ENCODE data around the gene DYRK2. TPM values are rescaled to one million over a fixed set of nuclear protein-coding genes. Genes with fewer than 3 reads are reported as not detected.
A peak's percentile ranks its signal among the peaks of the same experiment; 100 is the strongest.

Gene DYRK2
- total RNA-seq (2013), result 11.6 TPM
- 10 to 100 TPM in 1 of 3 donors, 1 to 10 TPM in 2; 7.5 to 12.5 (median 9.7) TPM for polyA plus RNA-seq
- 8.9 and 13.6 TPM in 2 replicates for polyA minus RNA-seq
- total RNA-seq, result 4.2 to 41.5 (median 23.2) reads per million in 11 experiments

GRCh38 chr12:67648521-67649260, at the start of gene DYRK2:
TSS of gene DYRK2 (plus strand) at chr12:67648745. CDS start at chr12:67649134, 389 bp downstream.
- H3K9me3 ChIP-seq (replicated peaks in 1 of 2; ENCODE audit: control insufficient read depth in 1 of 2, insufficient read depth in 1 of 2, low read length in 2 of 2), result no peaks in the 10 kb centered on the region
- WGBS (ENCODE audit: insufficient coverage), result under 1% methylated on average over 91 of the region's 109 CpGs
- peak within 1 kb of the TSS; percentile 91 for H2AFZ ChIP-seq (ENCODE audit: insufficient read depth, low read depth, low read length, poor library complexity, severe bottlenecking)
- H3K27me3 Mint-ChIP-seq (ENCODE audit: low read depth in 3 of 3), result peaks cover 10 to 21% (median 12%) of the 10 kb centered on the region in 3 donors
- H3K27ac Mint-ChIP-seq, result peak within 1 kb of the TSS; percentile 38 to 89 (median 79)
- H3K9me3 Mint-ChIP-seq, result peaks cover 0 to 2% (median 0%) of the 10 kb centered on the region in 7 donors
- TF ChIP-seq CTCF (IDR thresholded peaks at IDR 0.05), result no peak
- peak within 1 kb of the TSS; percentile 30 to 67 for H3K27ac ChIP-seq (ENCODE audit: low read depth in 1 of 2, low read length in 2 of 2)
- H3K27me3 ChIP-seq (ENCODE audit: control insufficient read depth in 2 of 2, insufficient read depth in 2 of 2, low read length in 2 of 2), result peaks cover 0 to 8% of the 10 kb centered on the region in 2 donors
- no peaks in the 10 kb centered on the region for H3K36me3 ChIP-seq (replicated peaks in 1 of 2; ENCODE audit: control insufficient read depth in 1 of 2, insufficient read depth in 2 of 2, low read length in 2 of 2)
- H3K4me1 Mint-ChIP-seq, result peaks cover 28% of the 10 kb centered on the region
- H3K9ac ChIP-seq (ENCODE audit: insufficient read depth, low read length, poor library complexity, severe bottlenecking), result peak within 1 kb of the TSS; percentile 80
- H3K4me1 ChIP-seq (ENCODE audit: control insufficient read depth in 1 of 2, insufficient read depth in 2 of 2, low read length in 2 of 2), result peaks cover 21 to 29% of the 10 kb centered on the region in 2 donors
- H3K4me3 ChIP-seq (replicated peaks in 1 of 3; ENCODE audit: low read depth in 2 of 3, low read length in 3 of 3), result peak within 1 kb of the TSS; percentile 82 to 88 (median 84)
- intact Hi-C loops (cut with micrococcal nuclease), result no loop called here
- peaks cover 32% of the 10 kb centered on the region for H4K20me1 ChIP-seq (ENCODE audit: insufficient read depth, low read length)
- DNase-seq, result peak; percentile 43 to 47 (median 44)
- peaks cover 34% of the 10 kb centered on the region for H3K79me2 ChIP-seq (ENCODE audit: insufficient read depth, low read length)
- peak within 1 kb of the TSS; percentile 87 for H3K4me2 ChIP-seq (replicated peaks; ENCODE audit: extremely low read depth, low read length, poor library complexity, severe bottlenecking)
- peaks cover 4 to 11% of the 10 kb centered on the region in 2 donors for H3K36me3 Mint-ChIP-seq
- H3K4me3 Mint-ChIP-seq, result peak within 1 kb of the TSS; percentile 93 to 99

GRCh38 chr12:67599691-67600090, 48.9 kb upstream of the DYRK2 start:
- intact Hi-C loops (cut with micrococcal nuclease), result no loop called here
- Histone ChIP-seq H3K79me2 (ENCODE audit: insufficient read depth, low read length) (no peaks in the 10 kb centered on the region), H3K4me1 (ENCODE audit: control insufficient read depth in 1 of 2, insufficient read depth in 2 of 2, low read length in 2 of 2) (no peaks in the 10 kb centered on the region), H3K27me3 (ENCODE audit: control insufficient read depth in 2 of 2, insufficient read depth in 2 of 2, low read length in 2 of 2) (no peaks in the 10 kb centered on the region), H2AFZ (ENCODE audit: insufficient read depth, low read depth, low read length, poor library complexity, severe bottlenecking) (no peak overlapping the region), H3K9me3 (replicated peaks in 1 of 2; ENCODE audit: control insufficient read depth in 1 of 2, insufficient read depth in 1 of 2, low read length in 2 of 2) (no peaks in the 10 kb centered on the region), H3K27ac (ENCODE audit: low read depth in 1 of 2, low read length in 2 of 2) (no peak overlapping the region), H3K4me3 (replicated peaks in 1 of 3; ENCODE audit: low read depth in 2 of 3, low read length in 3 of 3) (no peak overlapping the region), H3K9ac (ENCODE audit: insufficient read depth, low read length, poor library complexity, severe bottlenecking) (no peak overlapping the region), H4K20me1 (ENCODE audit: insufficient read depth, low read length) (no peaks in the 10 kb centered on the region), H3K36me3 (replicated peaks in 1 of 2; ENCODE audit: control insufficient read depth in 1 of 2, insufficient read depth in 2 of 2, low read length in 2 of 2) (no peaks in the 10 kb centered on the region), H3K4me2 (replicated peaks; ENCODE audit: extremely low read depth, low read length, poor library complexity, severe bottlenecking) (no peak overlapping the region)
- TF ChIP-seq CTCF (IDR thresholded peaks at IDR 0.05), result no peak
- WGBS (ENCODE audit: insufficient coverage), result 88% methylated on average over 4 of the region's 6 CpGs
- no peak for DNase-seq
- Mint-ChIP-seq H3K27ac (no peak overlapping the region), H3K36me3 (no peaks in the 10 kb centered on the region), H3K4me1 (no peaks in the 10 kb centered on the region), H3K9me3 (peaks cover 0 to 8% (median 2%) of the 10 kb centered on the region in 7 donors), H3K27me3 (ENCODE audit: low read depth in 3 of 3) (peaks cover 0 to 2% (median 0%) of the 10 kb centered on the region in 3 donors), H3K4me3 (no peak overlapping the region)

Measured in CD14-positive monocyte (primary cell).